Sigmoid colon (tissue), 4 donors: ENCODE measurements around the gene C1orf74.

Experiments
- CTCF ChIP-seq, 4 experiments: fragments of 450-650 bp in 3 of 4; fragments of 200-600 bp in 1 of 4; IDR thresholded peaks; one replicate each; pipeline ENCODE4 v1.5.1; 2016 to 2019; ENCODE audit warnings: antibody characterized with exemption in 4 of 4, mild to moderate bottlenecking in 3 of 4, moderate library complexity in 2 of 4
- EP300 ChIP-seq, 4 donors: sonication (generic); formaldehyde crosslinking; IDR thresholded peaks; one replicate each; pipeline ENCODE4 v1.6.1; 2017; ENCODE audit warnings: antibody characterized with exemption in 4 of 4
- POLR2A ChIP-seq, 2 donors: fragments of 450-650 bp; IDR thresholded peaks; one replicate each; pipeline ENCODE4 v1.6.1; 2016; ENCODE audit warnings: antibody characterized with exemption in 2 of 2, mild to moderate bottlenecking in 2 of 2, moderate library complexity in 2 of 2
- POLR2AphosphoS5 ChIP-seq, 4 donors: sonication (generic); formaldehyde crosslinking; IDR thresholded peaks; one replicate each; pipeline ENCODE4 v1.6.1; 2017; ENCODE audit warnings: antibody characterized with exemption in 4 of 4

GRCh38 chr1:209815931-209816341 is 31.6 kb upstream of the C1orf74 start:
- TF ChIP-seq POLR2A (IDR thresholded peaks at IDR 0.05) (no peak), CTCF (IDR thresholded peaks at IDR 0.05) (no peak), POLR2AphosphoS5 (IDR thresholded peaks at IDR 0.05) (no peak), EP300 (IDR thresholded peaks at IDR 0.05) (no peak)
